ENCODE data around the gene CCDC34. TPM values are rescaled to one million over a fixed set of nuclear protein-coding genes. Genes with fewer than 3 reads are reported as not detected.

CCDC34 gene
- total RNA-seq, 2 experiments from 2014 or later = 20.8 to 38.5 TPM

- BruUV-seq (replicated peaks) = no TSS peak
- intact Hi-C loops (cut with micrococcal nuclease; ENCODE audit: unreplicated experiment) = no loop called here
- Histone ChIP-seq H2AFZ (ENCODE audit: low read length) (no peak overlapping the region), H4K20me1 (ENCODE audit: insufficient read depth, low read length) (no peaks in the 10 kb centered on the region), H3K4me2 (ENCODE audit: low read length) (no peak overlapping the region), H3K4me3 (ENCODE audit: low read depth, low read length, poor library complexity, severe bottlenecking) (no peak overlapping the region), H3K36me3 (ENCODE audit: insufficient read depth, low read length) (no peaks in the 10 kb centered on the region), H3K4me1 (ENCODE audit: insufficient read depth, low read length, poor library complexity, severe bottlenecking) (no peaks in the 10 kb centered on the region), H3K27ac (ENCODE audit: low read depth, low read length, poor library complexity, severe bottlenecking) (no peak overlapping the region), H3K9me2 (ENCODE audit: insufficient read depth, low read length) (no peaks in the 10 kb centered on the region), H3K79me2 (ENCODE audit: insufficient read depth, low read depth, low read length) (no peaks in the 10 kb centered on the region), H3K9me3 (ENCODE audit: low read length) (no peaks in the 10 kb centered on the region)
- ChIA-PET POLR2A (no interaction called here), CTCF (ENCODE audit: unreplicated experiment) (no interaction called here)
- DNase-seq (ENCODE audit: low spot score) = no peak
- TF ChIP-seq CTCF (conservative IDR thresholded peaks at IDR 0.05; ENCODE audit: low read length) (no peak), EZH2phosphoT487 (IDR thresholded peaks at IDR 0.05; ENCODE audit: borderline replicate concordance, low read depth, low read length) (no peak)
These were observed 34.8 kb upstream of the CCDC34 start for GRCh38 chr11:27397624-27398399.

- Histone ChIP-seq H3K4me1 (ENCODE audit: insufficient read depth, low read length, poor library complexity, severe bottlenecking) (no peaks in the 10 kb centered on the region), H3K9me3 (ENCODE audit: low read length) (no peaks in the 10 kb centered on the region), H3K36me3 (ENCODE audit: insufficient read depth, low read length) (no peaks in the 10 kb centered on the region), H4K20me1 (ENCODE audit: insufficient read depth, low read length) (no peaks in the 10 kb centered on the region), H3K4me3 (ENCODE audit: low read depth, low read length, poor library complexity, severe bottlenecking) (no peak overlapping the region), H3K27ac (ENCODE audit: low read depth, low read length, poor library complexity, severe bottlenecking) (no peak overlapping the region), H3K4me2 (ENCODE audit: low read length) (no peak overlapping the region), H2AFZ (ENCODE audit: low read length) (no peak overlapping the region), H3K9me2 (ENCODE audit: insufficient read depth, low read length) (no peaks in the 10 kb centered on the region), H3K79me2 (ENCODE audit: insufficient read depth, low read depth, low read length) (no peaks in the 10 kb centered on the region)
- DNase-seq (ENCODE audit: low spot score) = no peak
- ChIA-PET CTCF (ENCODE audit: unreplicated experiment) (no interaction called here), POLR2A (no interaction called here)
- TF ChIP-seq CTCF (conservative IDR thresholded peaks at IDR 0.05; ENCODE audit: low read length) = no peak
- no peak for TF ChIP-seq EZH2phosphoT487 (IDR thresholded peaks at IDR 0.05; ENCODE audit: borderline replicate concordance, low read depth, low read length)
- no TSS peak for BruUV-seq (replicated peaks)
- intact Hi-C loops (cut with micrococcal nuclease; ENCODE audit: unreplicated experiment) = no loop called here
These were observed 33.3 kb upstream of the CCDC34 start for GRCh38 chr11:27396259-27396839.

Data from OCI-LY7 (cell line).